HFF-Myc (cell line): ENCODE results near the gene KLHL26.

Experiments used
- DNase-seq: peaks from one replicate; pipeline ENCODE4 v3.0.0-alpha.2; 2011; ENCODE audit warnings: low read depth; ENCODE audit errors: extremely low read depth
- H3K4me3 ChIP-seq: replicated peaks from 2 replicates; pipeline ENCODE4 v1.5.1; 2011; ENCODE audit warnings: low read depth, mild to moderate bottlenecking, control low read depth, low read length
- TF ChIP-seq, protein P1 (sequence below): IDR thresholded peaks from 2 replicates; pipeline ENCODE4 v1.5.1; 2012; ENCODE audit warnings: mild to moderate bottlenecking, low read depth, low read length, control low read depth; ENCODE audit errors: missing control alignments

Gene KLHL26, protein sequence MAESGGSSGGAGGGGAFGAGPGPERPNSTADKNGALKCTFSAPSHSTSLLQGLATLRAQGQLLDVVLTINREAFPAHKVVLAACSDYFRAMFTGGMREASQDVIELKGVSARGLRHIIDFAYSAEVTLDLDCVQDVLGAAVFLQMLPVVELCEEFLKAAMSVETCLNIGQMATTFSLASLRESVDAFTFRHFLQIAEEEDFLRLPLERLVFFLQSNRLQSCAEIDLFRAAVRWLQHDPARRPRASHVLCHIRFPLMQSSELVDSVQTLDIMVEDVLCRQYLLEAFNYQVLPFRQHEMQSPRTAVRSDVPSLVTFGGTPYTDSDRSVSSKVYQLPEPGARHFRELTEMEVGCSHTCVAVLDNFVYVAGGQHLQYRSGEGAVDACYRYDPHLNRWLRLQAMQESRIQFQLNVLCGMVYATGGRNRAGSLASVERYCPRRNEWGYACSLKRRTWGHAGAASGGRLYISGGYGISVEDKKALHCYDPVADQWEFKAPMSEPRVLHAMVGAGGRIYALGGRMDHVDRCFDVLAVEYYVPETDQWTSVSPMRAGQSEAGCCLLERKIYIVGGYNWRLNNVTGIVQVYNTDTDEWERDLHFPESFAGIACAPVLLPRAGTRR

DNA sequence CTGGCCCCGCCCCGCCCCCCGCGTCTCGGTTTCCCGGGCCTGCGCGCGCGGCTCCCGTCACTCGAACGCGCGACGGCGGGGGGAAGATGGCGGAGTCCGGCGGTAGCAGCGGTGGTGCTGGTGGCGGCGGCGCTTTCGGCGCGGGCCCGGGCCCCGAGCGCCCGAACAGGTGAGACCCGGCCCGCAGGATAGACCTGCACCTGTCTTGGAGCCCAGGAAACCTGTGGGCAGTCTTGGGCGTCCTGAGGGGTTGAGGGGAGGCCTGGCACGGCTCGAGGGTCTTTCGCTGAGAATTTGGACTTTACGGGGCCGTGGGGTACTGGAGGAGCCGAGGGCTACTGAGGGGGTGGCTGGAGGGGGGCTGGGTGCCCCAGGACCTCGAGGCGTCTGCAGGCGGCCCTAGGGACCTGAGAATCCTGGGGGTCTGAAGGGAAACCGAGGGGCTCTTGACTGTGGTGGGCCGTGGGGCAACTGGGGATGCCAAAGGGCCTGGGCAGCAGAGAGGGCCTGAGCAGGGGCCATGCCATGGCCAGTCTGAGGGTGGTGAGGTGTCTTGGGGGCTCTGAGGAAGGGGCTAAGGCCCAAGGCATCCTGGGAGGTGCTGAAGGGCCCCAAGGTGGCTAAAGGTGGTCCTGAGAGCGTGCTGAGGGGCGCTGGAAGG is at the start of gene KLHL26:
Gene KLHL26, plus strand, starts transcription at position 60 of the 661 bp plus-strand sequence. Its CDS starts 27 bp downstream, at position 87.
- H3K4me3 ChIP-seq = peak within 1 kb of the TSS; percentile 51
- TF ChIP-seq, protein P1, sequence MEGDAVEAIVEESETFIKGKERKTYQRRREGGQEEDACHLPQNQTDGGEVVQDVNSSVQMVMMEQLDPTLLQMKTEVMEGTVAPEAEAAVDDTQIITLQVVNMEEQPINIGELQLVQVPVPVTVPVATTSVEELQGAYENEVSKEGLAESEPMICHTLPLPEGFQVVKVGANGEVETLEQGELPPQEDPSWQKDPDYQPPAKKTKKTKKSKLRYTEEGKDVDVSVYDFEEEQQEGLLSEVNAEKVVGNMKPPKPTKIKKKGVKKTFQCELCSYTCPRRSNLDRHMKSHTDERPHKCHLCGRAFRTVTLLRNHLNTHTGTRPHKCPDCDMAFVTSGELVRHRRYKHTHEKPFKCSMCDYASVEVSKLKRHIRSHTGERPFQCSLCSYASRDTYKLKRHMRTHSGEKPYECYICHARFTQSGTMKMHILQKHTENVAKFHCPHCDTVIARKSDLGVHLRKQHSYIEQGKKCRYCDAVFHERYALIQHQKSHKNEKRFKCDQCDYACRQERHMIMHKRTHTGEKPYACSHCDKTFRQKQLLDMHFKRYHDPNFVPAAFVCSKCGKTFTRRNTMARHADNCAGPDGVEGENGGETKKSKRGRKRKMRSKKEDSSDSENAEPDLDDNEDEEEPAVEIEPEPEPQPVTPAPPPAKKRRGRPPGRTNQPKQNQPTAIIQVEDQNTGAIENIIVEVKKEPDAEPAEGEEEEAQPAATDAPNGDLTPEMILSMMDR = no peak
- no peak for DNase-seq

DNA sequence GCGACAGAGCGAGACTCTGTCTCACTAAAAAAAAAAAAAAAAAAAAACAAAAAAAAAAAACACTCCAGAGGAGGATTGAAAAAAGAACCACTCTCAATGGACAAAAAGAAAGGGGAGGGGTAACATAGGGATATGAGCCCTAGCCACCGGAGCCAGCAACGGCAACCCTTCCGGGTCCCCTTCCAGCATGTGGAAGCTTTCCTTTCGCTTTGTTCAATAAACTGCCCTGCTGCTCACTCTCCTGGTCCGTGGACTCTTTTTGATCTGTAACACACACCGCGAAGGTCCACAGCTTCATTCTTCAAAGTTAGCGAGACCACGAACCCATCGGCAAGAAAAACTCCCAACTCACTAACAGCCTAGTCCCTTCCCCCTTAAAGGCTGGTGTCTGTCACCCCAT is 49.3 kb upstream of the KLHL26 start:
- DNase-seq = no peak
- H3K4me3 ChIP-seq = no peak overlapping the region
- TF ChIP-seq, protein P1 = no peak

DNA sequence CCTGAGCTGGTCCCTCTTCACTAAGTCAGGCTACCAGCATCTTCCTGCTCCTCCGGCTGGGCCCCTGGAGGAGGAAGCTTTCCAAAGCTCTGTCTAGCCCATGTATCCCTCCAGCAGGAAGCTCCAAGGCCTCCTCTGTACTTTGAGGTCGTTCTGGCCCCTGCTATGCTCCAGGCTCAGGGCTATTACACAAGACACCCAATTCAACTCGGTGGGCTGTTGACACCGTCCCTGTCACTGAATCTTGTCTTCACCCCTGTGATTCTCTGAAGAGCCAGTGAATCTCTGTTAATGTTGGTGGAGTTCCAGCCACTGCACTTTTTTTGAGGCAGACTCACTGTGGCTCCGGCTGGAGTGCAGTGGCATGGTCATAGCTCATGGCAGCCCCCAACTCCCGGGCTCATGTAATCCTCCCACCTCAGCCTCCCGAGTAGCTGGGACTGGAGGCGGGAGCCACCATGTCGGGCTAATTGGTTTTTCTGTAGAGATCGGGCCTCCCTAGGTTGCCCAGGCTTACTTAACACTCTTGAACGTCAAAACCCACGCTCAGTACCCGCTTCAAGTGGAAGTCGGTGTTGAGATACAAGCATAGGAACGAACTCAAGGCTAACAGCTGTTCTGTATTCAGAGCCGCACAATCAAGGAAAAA is 48.7 kb upstream of the KLHL26 start:
- DNase-seq = no peak
- TF ChIP-seq, protein P1 = no peak
- peak overlapping the region; percentile 80 for H3K4me3 ChIP-seq

DNA sequence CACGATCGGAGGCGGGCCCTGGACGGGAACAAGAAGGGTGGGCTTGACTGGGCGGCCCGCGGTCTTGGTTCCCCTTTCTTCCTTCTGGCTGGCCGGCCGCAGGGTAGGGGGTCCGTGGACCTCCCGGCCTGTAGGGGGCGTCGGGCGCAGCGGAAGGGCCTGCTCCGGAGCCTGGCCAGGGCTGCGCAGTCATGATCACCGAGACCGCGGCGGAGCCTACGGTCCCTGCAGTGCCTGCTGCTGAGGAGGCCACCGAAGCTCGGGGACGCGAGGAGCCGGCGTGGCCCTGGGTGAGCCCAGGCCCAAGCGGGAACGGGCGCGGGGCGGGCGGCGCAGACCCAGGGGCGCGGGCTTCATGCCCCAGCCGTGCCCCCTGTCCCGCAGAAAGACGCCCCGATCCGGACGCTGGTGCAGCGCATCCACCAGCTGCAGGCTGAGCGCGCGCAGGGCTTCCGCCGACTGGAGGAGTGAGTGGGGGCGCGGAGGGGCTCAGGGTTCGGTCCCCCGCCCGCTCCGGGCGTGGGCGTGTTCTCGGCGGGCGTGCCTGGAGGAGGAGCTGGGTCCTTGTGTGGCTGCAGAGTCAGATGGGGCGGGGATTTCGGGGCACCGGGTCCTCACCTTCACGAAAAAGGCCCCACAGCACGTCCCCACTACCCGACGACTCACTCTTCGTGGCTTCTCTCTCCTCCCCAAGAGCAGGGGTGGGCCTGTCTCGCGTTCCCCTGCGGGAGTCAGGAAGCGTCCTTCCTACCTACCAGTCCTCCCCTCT is 48.0 kb upstream of the KLHL26 start, which contains the start of gene REX1BD:
Gene REX1BD, plus strand, starts transcription at position 188 of the 769 bp plus-strand sequence. Its CDS starts 4 bp downstream, at position 192.
- peak within 1 kb of the TSS; percentile 80 for H3K4me3 ChIP-seq
- no peak for DNase-seq
- TF ChIP-seq, protein P1 = peak; percentile 88

DNA sequence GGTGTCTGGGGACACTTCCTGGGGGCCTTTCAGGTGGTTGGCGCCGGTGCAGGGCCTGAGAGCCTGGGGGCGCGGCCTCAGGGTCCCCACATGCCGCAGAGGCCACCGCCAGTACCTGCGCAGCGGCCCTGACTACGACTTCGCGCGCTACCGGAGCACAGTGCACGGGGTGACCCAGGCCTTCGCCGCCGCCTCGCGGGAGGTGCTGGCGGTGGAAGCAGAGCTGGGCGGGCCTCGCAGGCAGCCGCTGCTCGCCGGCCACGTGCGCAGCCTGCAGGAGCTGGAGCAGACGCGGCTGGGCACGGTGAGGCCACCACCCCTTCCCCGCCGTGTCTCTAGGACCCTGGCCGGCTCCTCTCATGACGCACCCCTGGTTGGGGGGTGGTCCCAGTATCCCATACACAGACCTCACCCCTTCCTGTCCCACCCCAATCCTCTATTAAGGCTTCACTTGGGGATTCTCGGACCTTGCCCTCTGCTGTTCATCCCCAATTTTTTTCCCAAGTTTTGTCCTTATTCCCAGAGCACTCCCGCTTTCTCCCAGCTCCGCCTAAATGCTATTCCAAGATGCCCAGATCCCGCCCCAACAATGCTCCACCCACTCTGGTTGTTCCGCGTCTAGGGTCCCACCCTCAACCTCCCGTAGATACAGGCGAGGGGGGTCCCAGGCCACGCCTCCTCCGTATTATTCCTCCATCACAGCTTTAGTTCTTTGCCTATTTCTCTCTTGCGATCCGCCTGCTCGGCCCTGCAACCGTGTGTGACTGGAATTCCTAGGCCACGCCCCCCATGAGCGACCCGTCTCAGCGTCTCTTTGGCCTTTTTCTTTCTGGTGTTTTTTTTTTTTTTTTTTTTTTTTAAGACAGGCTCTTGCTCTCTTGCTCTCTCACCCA is 47.2 kb upstream of the KLHL26 start:
- DNase-seq = peak; percentile 46
- H3K4me3 ChIP-seq = peak overlapping the region; percentile 80
- TF ChIP-seq, protein P1 = no peak
